Measurements from ENCODE around the gene SLC43A2.

SLC43A2 gene

DNA sequence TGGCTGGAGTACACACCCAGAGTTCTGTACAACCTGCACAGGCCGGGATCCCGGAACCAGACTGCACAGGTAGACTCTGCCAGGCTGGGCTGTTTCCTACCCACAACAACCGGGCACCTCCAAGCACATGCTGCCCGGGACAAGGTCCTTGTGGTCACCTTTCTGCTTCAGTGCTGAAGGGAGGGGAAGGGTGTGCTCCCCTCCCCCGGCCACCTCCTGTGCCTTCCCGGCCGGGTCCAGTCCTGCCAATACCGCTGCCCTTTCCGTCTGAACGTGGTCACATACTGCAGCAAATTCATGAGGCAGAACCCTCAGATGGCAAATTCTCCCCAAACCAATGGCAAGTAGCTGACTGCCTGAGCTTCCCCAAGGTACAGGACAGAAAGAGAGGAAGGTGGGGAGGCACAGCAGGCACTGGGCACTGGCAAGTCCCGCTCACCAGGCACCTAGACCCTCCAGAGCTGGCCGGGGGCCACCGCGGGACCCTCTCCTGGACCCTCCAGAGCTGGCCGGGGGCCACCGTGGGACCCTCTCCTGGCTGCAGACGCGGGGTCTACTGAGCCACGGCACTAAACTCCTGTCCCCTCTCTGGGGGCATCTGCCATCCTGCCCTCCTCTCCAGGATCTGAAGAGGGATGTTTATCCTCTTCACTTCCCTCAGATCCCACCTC is 22.8 kb downstream of the SLC43A2 start:
- 90 to 92% methylated on average over 19 of the region's 19 CpGs for WGBS, 2 experiments
- Histone ChIP-seq H3K4me3 (ENCODE audit: insufficient read depth, low read depth, low read length) (no peak overlapping the region), H3K27me3 (ENCODE audit: control insufficient read depth, insufficient read depth, low read length, poor library complexity, severe bottlenecking) (no peaks in the 10 kb centered on the region), H3K4me1 (ENCODE audit: control insufficient read depth, insufficient read depth, low read length) (peaks cover 28% of the 10 kb centered on the region), H3K9me3 (ENCODE audit: control insufficient read depth, low read length) (no peaks in the 10 kb centered on the region), H3K36me3 (ENCODE audit: control insufficient read depth, insufficient read depth, low read length) (peaks cover 8% of the 10 kb centered on the region), H3K27ac (ENCODE audit: insufficient read depth, low read depth, low read length, poor library complexity, severe bottlenecking) (no peak overlapping the region)

- H3K4me1 ChIP-seq (ENCODE audit: control insufficient read depth, insufficient read depth, low read length): peaks cover 28% of the 10 kb centered on the region
- WGBS, 2 experiments: 71% methylated on average over 34 to 35 of the region's 35 CpGs
- no peaks in the 10 kb centered on the region for H3K27me3 ChIP-seq (ENCODE audit: control insufficient read depth, insufficient read depth, low read length, poor library complexity, severe bottlenecking)
- no peak overlapping the region for H3K4me3 ChIP-seq (ENCODE audit: insufficient read depth, low read depth, low read length)
- no peaks in the 10 kb centered on the region for H3K9me3 ChIP-seq (ENCODE audit: control insufficient read depth, low read length)
- H3K27ac ChIP-seq (ENCODE audit: insufficient read depth, low read depth, low read length, poor library complexity, severe bottlenecking): no peak overlapping the region
- H3K36me3 ChIP-seq (ENCODE audit: control insufficient read depth, insufficient read depth, low read length): peaks cover 8% of the 10 kb centered on the region
Measured at GRCh38 chr17:1604831-1605528, 23.7 kb downstream of the SLC43A2 start.

DNA sequence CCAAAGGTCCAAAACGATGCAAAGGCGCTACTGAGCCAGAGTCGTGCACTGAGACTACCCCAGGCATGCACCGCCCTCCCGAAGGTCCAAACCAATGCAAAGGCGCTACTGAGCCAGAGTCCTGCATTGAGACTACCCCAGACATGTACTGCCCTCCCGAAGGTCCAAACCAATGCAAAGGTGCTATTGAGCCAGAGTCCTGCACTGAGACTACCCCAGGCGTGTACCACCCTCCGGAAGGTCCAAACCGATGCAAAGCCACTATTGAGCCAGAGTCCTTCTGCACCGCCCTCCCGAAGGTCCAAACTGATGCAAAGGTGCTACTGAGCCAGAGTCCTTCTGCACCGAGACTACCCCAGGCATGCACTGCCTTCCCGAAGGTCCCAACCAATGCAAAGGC is 27.1 kb downstream of the SLC43A2 start:
- H3K9me3 ChIP-seq (ENCODE audit: control insufficient read depth, low read length): no peaks in the 10 kb centered on the region
- 96 to 97% methylated on average over 14 of the region's 14 CpGs for WGBS, 2 experiments
- no peaks in the 10 kb centered on the region for H3K27me3 ChIP-seq (ENCODE audit: control insufficient read depth, insufficient read depth, low read length, poor library complexity, severe bottlenecking)
- no peak overlapping the region for H3K27ac ChIP-seq (ENCODE audit: insufficient read depth, low read depth, low read length, poor library complexity, severe bottlenecking)
- peaks cover 20% of the 10 kb centered on the region for H3K4me1 ChIP-seq (ENCODE audit: control insufficient read depth, insufficient read depth, low read length)
- H3K4me3 ChIP-seq (ENCODE audit: insufficient read depth, low read depth, low read length): no peak overlapping the region
- H3K36me3 ChIP-seq (ENCODE audit: control insufficient read depth, insufficient read depth, low read length): peaks cover 8% of the 10 kb centered on the region

DNA sequence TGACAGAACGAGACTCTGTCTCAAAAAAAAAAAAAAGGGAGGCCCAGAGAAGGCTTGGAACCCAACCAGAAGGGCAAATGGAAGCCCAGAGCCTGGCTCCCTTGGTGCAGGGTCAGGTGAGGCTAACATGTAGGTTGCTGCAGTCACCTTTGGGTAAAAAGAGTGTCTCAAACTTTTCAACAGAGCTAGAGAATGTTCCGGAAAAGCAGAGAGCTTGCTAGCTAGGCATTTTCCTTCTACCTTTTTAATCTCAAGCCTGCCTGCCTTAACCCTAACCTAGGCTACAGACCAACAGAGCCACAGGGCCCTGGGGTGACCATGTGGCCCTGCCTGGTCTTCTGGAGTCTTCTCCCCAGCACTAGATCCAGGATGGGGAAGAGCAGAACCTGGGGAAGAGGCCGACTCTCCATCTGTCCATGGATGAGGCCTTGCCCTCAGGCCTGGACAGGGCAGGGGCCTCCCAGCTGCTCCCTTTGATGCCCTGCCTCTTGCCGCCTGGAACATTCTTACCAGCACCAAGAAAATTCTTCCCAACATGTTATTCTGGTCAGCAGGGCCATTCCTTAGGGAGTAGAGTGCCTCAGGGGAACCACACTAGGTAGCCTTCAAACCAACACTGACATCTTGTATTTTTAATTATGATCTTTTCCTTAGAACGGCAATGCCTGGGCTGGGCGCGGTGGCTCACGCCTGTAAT is 30.1 kb downstream of the SLC43A2 start:
- Histone ChIP-seq H3K4me3 (ENCODE audit: insufficient read depth, low read depth, low read length) (no peak overlapping the region), H3K27me3 (ENCODE audit: control insufficient read depth, insufficient read depth, low read length, poor library complexity, severe bottlenecking) (no peaks in the 10 kb centered on the region), H3K4me1 (ENCODE audit: control insufficient read depth, insufficient read depth, low read length) (no peaks in the 10 kb centered on the region), H3K9me3 (ENCODE audit: control insufficient read depth, low read length) (no peaks in the 10 kb centered on the region), H3K27ac (ENCODE audit: insufficient read depth, low read depth, low read length, poor library complexity, severe bottlenecking) (no peak overlapping the region), H3K36me3 (ENCODE audit: control insufficient read depth, insufficient read depth, low read length) (peaks cover 8% of the 10 kb centered on the region)
- WGBS, 2 experiments: 92 to 95% methylated on average over 8 of the region's 8 CpGs

- no peaks in the 10 kb centered on the region for H3K4me1 ChIP-seq (ENCODE audit: control insufficient read depth, insufficient read depth, low read length)
- H3K9me3 ChIP-seq (ENCODE audit: control insufficient read depth, low read length): no peaks in the 10 kb centered on the region
- 92 to 94% methylated on average over 14 of the region's 14 CpGs for WGBS, 2 experiments
- no peak overlapping the region for H3K27ac ChIP-seq (ENCODE audit: insufficient read depth, low read depth, low read length, poor library complexity, severe bottlenecking)
- H3K27me3 ChIP-seq (ENCODE audit: control insufficient read depth, insufficient read depth, low read length, poor library complexity, severe bottlenecking): no peaks in the 10 kb centered on the region
- H3K36me3 ChIP-seq (ENCODE audit: control insufficient read depth, insufficient read depth, low read length): peaks cover 8% of the 10 kb centered on the region
- no peak overlapping the region for H3K4me3 ChIP-seq (ENCODE audit: insufficient read depth, low read depth, low read length)
Measured at GRCh38 chr17:1597861-1598342, 30.7 kb downstream of the SLC43A2 start.

- Histone ChIP-seq H3K4me3 (ENCODE audit: insufficient read depth, low read depth, low read length) (no peak overlapping the region), H3K9me3 (ENCODE audit: control insufficient read depth, low read length) (no peaks in the 10 kb centered on the region), H3K27ac (ENCODE audit: insufficient read depth, low read depth, low read length, poor library complexity, severe bottlenecking) (no peak overlapping the region), H3K27me3 (ENCODE audit: control insufficient read depth, insufficient read depth, low read length, poor library complexity, severe bottlenecking) (no peaks in the 10 kb centered on the region), H3K36me3 (ENCODE audit: control insufficient read depth, insufficient read depth, low read length) (no peaks in the 10 kb centered on the region), H3K4me1 (ENCODE audit: control insufficient read depth, insufficient read depth, low read length) (no peaks in the 10 kb centered on the region)
- 93 to 97% methylated on average over 5 of the region's 5 CpGs for WGBS, 2 experiments
Measured at GRCh38 chr17:1593630-1593931, 35.1 kb downstream of the SLC43A2 start.

GRCh38 chr17:1592751-1593629 is 35.6 kb downstream of the SLC43A2 start:
- Histone ChIP-seq H3K36me3 (ENCODE audit: control insufficient read depth, insufficient read depth, low read length) (no peaks in the 10 kb centered on the region), H3K4me1 (ENCODE audit: control insufficient read depth, insufficient read depth, low read length) (no peaks in the 10 kb centered on the region), H3K27ac (ENCODE audit: insufficient read depth, low read depth, low read length, poor library complexity, severe bottlenecking) (no peak overlapping the region), H3K27me3 (ENCODE audit: control insufficient read depth, insufficient read depth, low read length, poor library complexity, severe bottlenecking) (no peaks in the 10 kb centered on the region), H3K4me3 (ENCODE audit: insufficient read depth, low read depth, low read length) (no peak overlapping the region), H3K9me3 (ENCODE audit: control insufficient read depth, low read length) (no peaks in the 10 kb centered on the region)
- 90% methylated on average over 25 of the region's 25 CpGs for WGBS, 2 experiments

DNA sequence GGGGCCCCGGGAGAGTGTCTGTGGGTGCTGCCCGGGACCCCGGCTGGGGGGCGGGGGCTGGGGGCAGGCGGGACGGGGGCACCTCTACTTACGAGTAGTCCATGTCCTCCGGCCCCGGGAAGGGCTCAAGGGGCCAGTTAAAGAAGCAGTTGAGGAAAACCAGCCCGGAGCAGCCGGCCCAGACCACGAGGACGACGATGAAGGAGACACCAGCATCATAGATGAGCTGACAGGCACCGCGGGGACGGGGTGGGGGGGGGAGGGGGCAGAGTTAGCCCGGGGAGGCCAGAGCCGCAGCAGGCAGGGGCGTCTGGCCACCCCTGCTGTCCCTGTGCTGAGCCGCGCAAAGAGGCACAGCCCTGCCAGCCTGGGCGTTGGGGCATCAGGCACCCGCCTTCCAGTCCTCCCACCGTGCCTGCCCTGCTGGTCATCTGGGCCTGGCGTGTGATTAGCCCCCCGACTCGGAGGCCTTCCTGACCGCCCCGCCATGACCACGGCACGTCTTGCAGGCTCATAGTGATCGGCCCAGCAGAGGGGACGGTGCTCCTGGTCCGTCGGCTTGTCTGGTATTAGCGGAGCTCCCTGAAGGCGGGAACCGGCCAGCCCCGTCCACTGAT is 37.1 kb downstream of the SLC43A2 start:
- no peaks in the 10 kb centered on the region for H3K27me3 ChIP-seq (ENCODE audit: control insufficient read depth, insufficient read depth, low read length, poor library complexity, severe bottlenecking)
- no peak overlapping the region for H3K27ac ChIP-seq (ENCODE audit: insufficient read depth, low read depth, low read length, poor library complexity, severe bottlenecking)
- H3K4me1 ChIP-seq (ENCODE audit: control insufficient read depth, insufficient read depth, low read length): peaks cover 3% of the 10 kb centered on the region
- 93 to 94% methylated on average over 40 of the region's 40 CpGs for WGBS, 2 experiments
- no peak overlapping the region for H3K4me3 ChIP-seq (ENCODE audit: insufficient read depth, low read depth, low read length)
- H3K9me3 ChIP-seq (ENCODE audit: control insufficient read depth, low read length): no peaks in the 10 kb centered on the region
- no peaks in the 10 kb centered on the region for H3K36me3 ChIP-seq (ENCODE audit: control insufficient read depth, insufficient read depth, low read length)

DNA sequence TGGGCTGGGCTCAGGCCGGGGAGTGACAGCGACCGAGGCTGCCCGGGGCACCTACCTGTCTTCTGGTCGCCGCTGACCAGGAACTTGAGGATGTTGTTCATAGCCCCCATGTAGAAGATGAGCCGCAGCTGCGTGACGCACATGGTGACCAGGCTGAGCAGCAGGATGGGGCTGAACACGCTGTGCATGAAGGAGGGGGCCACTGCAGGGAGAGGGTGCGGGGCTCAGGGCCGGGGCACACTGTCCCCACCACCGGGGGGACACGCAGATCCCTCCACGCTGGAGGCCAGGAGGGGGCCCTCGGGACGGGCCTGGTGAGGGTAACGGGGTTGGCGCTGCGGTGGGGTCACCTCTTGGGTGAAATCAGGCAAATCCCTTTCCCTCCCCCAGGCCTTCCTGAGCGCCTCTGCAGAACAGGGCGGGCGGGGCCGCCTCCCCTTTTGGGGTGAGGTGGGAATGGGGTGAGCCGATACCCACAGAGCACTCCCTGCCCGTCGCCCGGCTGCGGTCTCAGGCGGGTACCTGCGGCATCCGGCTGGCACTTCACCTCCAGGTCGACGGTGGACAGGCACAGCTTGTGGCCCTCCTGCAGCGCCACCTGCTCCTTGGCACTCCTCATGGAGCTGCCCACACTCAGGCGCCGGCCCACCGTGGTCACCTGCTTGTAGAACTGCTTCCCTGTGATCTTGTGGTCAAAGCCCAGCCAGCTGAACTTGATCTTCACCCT is 37.7 kb downstream of the SLC43A2 start:
- WGBS, 2 experiments: 91 to 92% methylated on average over 38 of the region's 38 CpGs
- Histone ChIP-seq H3K27me3 (ENCODE audit: control insufficient read depth, insufficient read depth, low read length, poor library complexity, severe bottlenecking) (no peaks in the 10 kb centered on the region), H3K4me1 (ENCODE audit: control insufficient read depth, insufficient read depth, low read length) (peaks cover 3% of the 10 kb centered on the region), H3K4me3 (ENCODE audit: insufficient read depth, low read depth, low read length) (no peak overlapping the region), H3K27ac (ENCODE audit: insufficient read depth, low read depth, low read length, poor library complexity, severe bottlenecking) (no peak overlapping the region), H3K9me3 (ENCODE audit: control insufficient read depth, low read length) (no peaks in the 10 kb centered on the region), H3K36me3 (ENCODE audit: control insufficient read depth, insufficient read depth, low read length) (no peaks in the 10 kb centered on the region)
